WTC11 (cell line): Measurements from ENCODE around the gene SNX17. TPM values are rescaled to one million over a fixed set of nuclear protein-coding genes. Genes with fewer than 3 reads are reported as not detected.

ENCODE experiments used
- FOXK1 ChIP-seq: sonication (generic); formaldehyde crosslinking; IDR thresholded peaks from 2 replicates; pipeline ENCODE4 v1.8.0; 2022; ENCODE audit warnings: mild to moderate bottlenecking, moderate library complexity, missing genetic modification reagents
- GRHL2 ChIP-seq: fragments of 250-450 bp; sonication (Bioruptor Pico); IDR thresholded peaks from 2 replicates; pipeline ENCODE4 v1.8.0; 2022; ENCODE audit warnings: mild to moderate bottlenecking, moderate library complexity; ENCODE audit not compliant: insufficient replicate concordance, severe bottlenecking
- GTF2I ChIP-seq: fragments of 250-450 bp; sonication (Bioruptor Pico); conservative IDR thresholded peaks from 2 replicates; pipeline ENCODE4 v1.4.0; 2021; ENCODE audit warnings: mild to moderate bottlenecking
- HMGA2 ChIP-seq: fragments of 250-450 bp; sonication (Bioruptor Pico); IDR thresholded peaks from 2 replicates; pipeline ENCODE4 v1.4.0; 2021; ENCODE audit warnings: mild to moderate bottlenecking, moderate library complexity
- IRF1 ChIP-seq: sonication (generic); formaldehyde crosslinking; IDR thresholded peaks from 2 replicates; pipeline ENCODE4 v1.8.0; 2023; ENCODE audit warnings: missing genetic modification reagents
- JUN ChIP-seq: sonication (generic); formaldehyde crosslinking; IDR thresholded peaks from 2 replicates; pipeline ENCODE4 v1.8.0; 2023; ENCODE audit warnings: mild to moderate bottlenecking, missing genetic modification reagents
- MXD4 ChIP-seq: fragments of 250-450 bp; sonication (Bioruptor Pico); IDR thresholded peaks from 2 replicates; pipeline ENCODE4 v1.8.0; 2021; ENCODE audit warnings: mild to moderate bottlenecking, moderate library complexity, borderline replicate concordance
- NR1H2 ChIP-seq: sonication (generic); formaldehyde crosslinking; IDR thresholded peaks from 2 replicates; pipeline ENCODE4 v1.9.0; 2021; ENCODE audit warnings: mild to moderate bottlenecking, moderate library complexity, missing genetic modification reagents
- PREB ChIP-seq: sonication (generic); formaldehyde crosslinking; IDR thresholded peaks from 2 replicates; pipeline ENCODE4 v1.8.1; 2022; ENCODE audit warnings: mild to moderate bottlenecking, missing genetic modification reagents, moderate library complexity, borderline replicate concordance
- SMAD3 ChIP-seq: sonication (generic); formaldehyde crosslinking; IDR thresholded peaks from 2 replicates; pipeline ENCODE4 v1.8.0; 2022; ENCODE audit warnings: missing genetic modification reagents, mild to moderate bottlenecking, borderline replicate concordance
- SMAD4 ChIP-seq: sonication (generic); formaldehyde crosslinking; IDR thresholded peaks from 2 replicates; pipeline ENCODE4 v1.8.0; 2022; ENCODE audit warnings: mild to moderate bottlenecking, missing genetic modification reagents
- TEAD4 ChIP-seq: sonication (generic); formaldehyde crosslinking; IDR thresholded peaks from 2 replicates; pipeline ENCODE4 v1.8.0; 2022; ENCODE audit warnings: mild to moderate bottlenecking, missing genetic modification reagents
- ZBTB21 ChIP-seq: sonication (generic); formaldehyde crosslinking; IDR thresholded peaks from 2 replicates; pipeline ENCODE4 v1.8.1; 2023; ENCODE audit warnings: mild to moderate bottlenecking, missing genetic modification reagents, borderline replicate concordance
- ZNF121 ChIP-seq: sonication (generic); formaldehyde crosslinking; IDR thresholded peaks from 2 replicates; pipeline ENCODE4 v1.8.0; 2023; ENCODE audit warnings: missing genetic modification reagents
- ZNF219 ChIP-seq: sonication (generic); formaldehyde crosslinking; IDR thresholded peaks from 2 replicates; pipeline ENCODE4 v1.8.0; 2023; ENCODE audit warnings: missing genetic modification reagents, mild to moderate bottlenecking, borderline replicate concordance
- ZNF396 ChIP-seq: fragments of 250-450 bp; sonication (Bioruptor Pico); IDR thresholded peaks from 2 replicates; pipeline ENCODE4 v1.8.0; 2021; ENCODE audit warnings: mild to moderate bottlenecking, moderate library complexity, borderline replicate concordance
- ZSCAN18 ChIP-seq: fragments of 250-450 bp; sonication (Bioruptor Pico); IDR thresholded peaks from 2 replicates; pipeline ENCODE4 v2.1.2; 2022; ENCODE audit warnings: mild to moderate bottlenecking, moderate library complexity
- total RNA-seq: library from RNA; stranded (reverse); gene quantifications from 3 replicates; pipeline ENCODE4 v1.2.3, GENCODE V29; 2021
- TF ChIP-seq, protein P1 (sequence below): sonication (generic); formaldehyde crosslinking; IDR thresholded peaks from 2 replicates; pipeline ENCODE4 v1.8.1; 2023; ENCODE audit warnings: mild to moderate bottlenecking, missing genetic modification reagents, borderline replicate concordance
- TF ChIP-seq, protein P2 (sequence below): sonication (generic); formaldehyde crosslinking; IDR thresholded peaks from 2 replicates; pipeline ENCODE4 v1.8.1; 2022; ENCODE audit warnings: missing genetic modification reagents, borderline replicate concordance
- TF ChIP-seq, protein P3 (sequence below): sonication (generic); formaldehyde crosslinking; IDR thresholded peaks from 2 replicates; pipeline ENCODE4 v1.8.0; 2022; ENCODE audit warnings: mild to moderate bottlenecking, missing genetic modification reagents
- TF ChIP-seq, protein P4 (sequence below): fragments of 250-450 bp; sonication (Bioruptor Pico); IDR thresholded peaks from 2 replicates; pipeline ENCODE4 v1.8.0; 2021; ENCODE audit warnings: mild to moderate bottlenecking
- TF ChIP-seq, protein P5 (sequence below): fragments of 250-450 bp; sonication (Bioruptor Pico); IDR thresholded peaks from 2 replicates; pipeline ENCODE4 v1.9.0; 2021; ENCODE audit warnings: mild to moderate bottlenecking

The SNX17 gene
- total RNA-seq, 1 experiment from 2014 or later = 74.7 TPM

- no peak for TF ChIP-seq GRHL2 (CRISPR knock-in tag)
- no peak for TF ChIP-seq ZNF396 (CRISPR knock-in tag)
- TF ChIP-seq, protein P1, sequence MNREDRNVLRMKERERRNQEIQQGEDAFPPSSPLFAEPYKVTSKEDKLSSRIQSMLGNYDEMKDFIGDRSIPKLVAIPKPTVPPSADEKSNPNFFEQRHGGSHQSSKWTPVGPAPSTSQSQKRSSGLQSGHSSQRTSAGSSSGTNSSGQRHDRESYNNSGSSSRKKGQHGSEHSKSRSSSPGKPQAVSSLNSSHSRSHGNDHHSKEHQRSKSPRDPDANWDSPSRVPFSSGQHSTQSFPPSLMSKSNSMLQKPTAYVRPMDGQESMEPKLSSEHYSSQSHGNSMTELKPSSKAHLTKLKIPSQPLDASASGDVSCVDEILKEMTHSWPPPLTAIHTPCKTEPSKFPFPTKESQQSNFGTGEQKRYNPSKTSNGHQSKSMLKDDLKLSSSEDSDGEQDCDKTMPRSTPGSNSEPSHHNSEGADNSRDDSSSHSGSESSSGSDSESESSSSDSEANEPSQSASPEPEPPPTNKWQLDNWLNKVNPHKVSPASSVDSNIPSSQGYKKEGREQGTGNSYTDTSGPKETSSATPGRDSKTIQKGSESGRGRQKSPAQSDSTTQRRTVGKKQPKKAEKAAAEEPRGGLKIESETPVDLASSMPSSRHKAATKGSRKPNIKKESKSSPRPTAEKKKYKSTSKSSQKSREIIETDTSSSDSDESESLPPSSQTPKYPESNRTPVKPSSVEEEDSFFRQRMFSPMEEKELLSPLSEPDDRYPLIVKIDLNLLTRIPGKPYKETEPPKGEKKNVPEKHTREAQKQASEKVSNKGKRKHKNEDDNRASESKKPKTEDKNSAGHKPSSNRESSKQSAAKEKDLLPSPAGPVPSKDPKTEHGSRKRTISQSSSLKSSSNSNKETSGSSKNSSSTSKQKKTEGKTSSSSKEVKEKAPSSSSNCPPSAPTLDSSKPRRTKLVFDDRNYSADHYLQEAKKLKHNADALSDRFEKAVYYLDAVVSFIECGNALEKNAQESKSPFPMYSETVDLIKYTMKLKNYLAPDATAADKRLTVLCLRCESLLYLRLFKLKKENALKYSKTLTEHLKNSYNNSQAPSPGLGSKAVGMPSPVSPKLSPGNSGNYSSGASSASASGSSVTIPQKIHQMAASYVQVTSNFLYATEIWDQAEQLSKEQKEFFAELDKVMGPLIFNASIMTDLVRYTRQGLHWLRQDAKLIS (CRISPR knock-in tag) = no peak
- no peak for TF ChIP-seq ZNF219 (CRISPR knock-in tag)
- no peak for TF ChIP-seq GTF2I
- peak; percentile 90 for TF ChIP-seq FOXK1 (CRISPR knock-in tag)
- no peak for TF ChIP-seq HMGA2 (CRISPR knock-in tag)
- TF ChIP-seq SMAD3 (CRISPR knock-in tag) = no peak; the same call in 1 of the 2 replicates
- TF ChIP-seq MXD4 = no peak
- TF ChIP-seq ZSCAN18 (CRISPR knock-in tag) = no peak
- no peak for TF ChIP-seq TEAD4 (CRISPR knock-in tag)
- TF ChIP-seq SMAD4 (CRISPR knock-in tag) = no peak
- TF ChIP-seq, protein P2, sequence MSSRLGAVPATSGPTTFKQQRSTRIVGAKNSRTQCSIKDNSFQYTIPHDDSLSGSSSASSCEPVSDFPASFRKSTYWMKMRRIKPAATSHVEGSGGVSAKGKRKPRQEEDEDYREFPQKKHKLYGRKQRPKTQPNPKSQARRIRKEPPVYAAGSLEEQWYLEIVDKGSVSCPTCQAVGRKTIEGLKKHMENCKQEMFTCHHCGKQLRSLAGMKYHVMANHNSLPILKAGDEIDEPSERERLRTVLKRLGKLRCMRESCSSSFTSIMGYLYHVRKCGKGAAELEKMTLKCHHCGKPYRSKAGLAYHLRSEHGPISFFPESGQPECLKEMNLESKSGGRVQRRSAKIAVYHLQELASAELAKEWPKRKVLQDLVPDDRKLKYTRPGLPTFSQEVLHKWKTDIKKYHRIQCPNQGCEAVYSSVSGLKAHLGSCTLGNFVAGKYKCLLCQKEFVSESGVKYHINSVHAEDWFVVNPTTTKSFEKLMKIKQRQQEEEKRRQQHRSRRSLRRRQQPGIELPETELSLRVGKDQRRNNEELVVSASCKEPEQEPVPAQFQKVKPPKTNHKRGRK (CRISPR knock-in tag) = no peak
- no peak for TF ChIP-seq ZBTB21 (CRISPR knock-in tag)
- TF ChIP-seq, protein P3, sequence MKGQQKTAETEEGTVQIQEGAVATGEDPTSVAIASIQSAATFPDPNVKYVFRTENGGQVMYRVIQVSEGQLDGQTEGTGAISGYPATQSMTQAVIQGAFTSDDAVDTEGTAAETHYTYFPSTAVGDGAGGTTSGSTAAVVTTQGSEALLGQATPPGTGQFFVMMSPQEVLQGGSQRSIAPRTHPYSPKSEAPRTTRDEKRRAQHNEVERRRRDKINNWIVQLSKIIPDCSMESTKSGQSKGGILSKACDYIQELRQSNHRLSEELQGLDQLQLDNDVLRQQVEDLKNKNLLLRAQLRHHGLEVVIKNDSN (CRISPR knock-in tag) = peak; percentile 97
- no peak for TF ChIP-seq ZNF121 (CRISPR knock-in tag)
- TF ChIP-seq NR1H2 = no peak
- TF ChIP-seq, protein P4, sequence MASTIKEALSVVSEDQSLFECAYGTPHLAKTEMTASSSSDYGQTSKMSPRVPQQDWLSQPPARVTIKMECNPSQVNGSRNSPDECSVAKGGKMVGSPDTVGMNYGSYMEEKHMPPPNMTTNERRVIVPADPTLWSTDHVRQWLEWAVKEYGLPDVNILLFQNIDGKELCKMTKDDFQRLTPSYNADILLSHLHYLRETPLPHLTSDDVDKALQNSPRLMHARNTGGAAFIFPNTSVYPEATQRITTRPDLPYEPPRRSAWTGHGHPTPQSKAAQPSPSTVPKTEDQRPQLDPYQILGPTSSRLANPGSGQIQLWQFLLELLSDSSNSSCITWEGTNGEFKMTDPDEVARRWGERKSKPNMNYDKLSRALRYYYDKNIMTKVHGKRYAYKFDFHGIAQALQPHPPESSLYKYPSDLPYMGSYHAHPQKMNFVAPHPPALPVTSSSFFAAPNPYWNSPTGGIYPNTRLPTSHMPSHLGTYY = peak; percentile 31; the same call in 1 of the 2 replicates
- TF ChIP-seq PREB (CRISPR knock-in tag) = no peak
- TF ChIP-seq JUN (CRISPR knock-in tag) = no peak
- TF ChIP-seq, protein P5, sequence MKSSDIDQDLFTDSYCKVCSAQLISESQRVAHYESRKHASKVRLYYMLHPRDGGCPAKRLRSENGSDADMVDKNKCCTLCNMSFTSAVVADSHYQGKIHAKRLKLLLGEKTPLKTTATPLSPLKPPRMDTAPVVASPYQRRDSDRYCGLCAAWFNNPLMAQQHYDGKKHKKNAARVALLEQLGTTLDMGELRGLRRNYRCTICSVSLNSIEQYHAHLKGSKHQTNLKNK (CRISPR knock-in tag) = peak; percentile 78
- no peak for TF ChIP-seq IRF1 (CRISPR knock-in tag)
Measured at GRCh38 chr2:27322766-27323595, 47.4 kb upstream of the SNX17 start, which contains the start of gene MPV17 (continued).
